SK-N-SH (cell line): ENCODE measurements around the gene DHPS.
A peak's percentile ranks its signal among the peaks of the same experiment; 100 is the strongest.

ENCODE experiments used
- CTCF ChIP-seq: fragments of 200-600 bp; sonication (generic); IDR thresholded peaks from 2 replicates; pipeline ENCODE4 v1.6.1; 2017; ENCODE audit warnings: antibody characterized with exemption, mild to moderate bottlenecking, moderate library complexity
- EZH2phosphoT487 ChIP-seq: fragments of 200-600 bp; sonication (generic); IDR thresholded peaks from 2 replicates; pipeline ENCODE4 v1.6.1; 2017; ENCODE audit warnings: low read depth, mixed run types, mild to moderate bottlenecking, antibody characterized with exemption, moderate library complexity, borderline replicate concordance
- GABPA ChIP-seq: IDR thresholded peaks from 2 replicates; pipeline ENCODE4 v1.4.0; 2012; ENCODE audit warnings: low read depth, mild to moderate bottlenecking
- JUND ChIP-seq: IDR thresholded peaks from 2 replicates; pipeline ENCODE4 v1.4.0; 2012
- POLR2AphosphoS5 ChIP-seq: IDR thresholded peaks from 2 replicates; pipeline ENCODE4 v1.6.1; 2012; ENCODE audit warnings: low read depth, low read length
- RAD21 ChIP-seq: IDR thresholded peaks from 2 replicates; pipeline ENCODE4 v1.6.1; 2012; ENCODE audit warnings: mild to moderate bottlenecking, low read length

DNA sequence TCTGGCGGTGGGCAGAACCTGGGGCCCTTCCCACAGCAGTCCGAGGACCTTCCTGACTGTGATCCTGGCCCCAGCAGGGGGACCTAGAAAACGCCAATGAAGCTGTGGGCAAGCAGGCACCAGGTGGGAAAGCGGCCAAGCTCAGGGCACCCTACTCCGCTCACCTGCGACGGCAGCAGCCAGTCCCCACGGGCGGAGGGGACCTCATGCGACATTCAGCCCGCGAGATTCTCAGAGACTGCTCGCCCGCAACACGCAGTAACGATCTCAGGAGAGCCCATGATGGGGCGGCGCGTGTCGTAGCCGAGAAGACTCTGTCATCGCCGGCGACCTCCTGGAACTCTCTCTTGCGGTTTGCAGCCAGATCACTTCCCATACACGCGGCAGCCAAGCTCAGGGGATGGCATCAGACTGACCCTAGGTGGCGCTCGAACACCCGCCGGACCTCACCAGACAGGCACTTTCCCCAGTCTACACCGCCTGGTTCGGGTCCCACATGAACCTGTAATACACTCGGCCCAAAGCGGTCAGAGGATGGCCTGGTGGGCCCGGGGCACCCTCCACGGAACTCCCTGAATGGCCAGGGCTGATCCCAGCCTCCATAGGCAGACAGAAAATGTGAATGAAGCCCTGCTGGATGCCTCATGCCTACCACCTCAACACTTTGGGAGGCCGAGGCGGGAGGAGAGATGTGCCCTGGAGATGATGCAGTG lies 41.6 kb downstream of the DHPS start:
- TF ChIP-seq JUND (no peak), CTCF (peak; percentile 71), EZH2phosphoT487 (no peak), GABPA (no peak), RAD21 (peak; percentile 51), POLR2AphosphoS5 (no peak)
